Activated CD8-positive, alpha-beta memory T cell treated with anti-CD3 and anti-CD28 coated beads, Interleukin-2, amount 50 U/mL, for 1 hour (primary cell): ENCODE results near the gene VSIG10L.

Experiments
- DNase-seq: peaks from one replicate; pipeline ENCODE4 v3.0.0-alpha.2; 2020; ENCODE audit errors: extremely low read depth

The VSIG10L gene

DNA sequence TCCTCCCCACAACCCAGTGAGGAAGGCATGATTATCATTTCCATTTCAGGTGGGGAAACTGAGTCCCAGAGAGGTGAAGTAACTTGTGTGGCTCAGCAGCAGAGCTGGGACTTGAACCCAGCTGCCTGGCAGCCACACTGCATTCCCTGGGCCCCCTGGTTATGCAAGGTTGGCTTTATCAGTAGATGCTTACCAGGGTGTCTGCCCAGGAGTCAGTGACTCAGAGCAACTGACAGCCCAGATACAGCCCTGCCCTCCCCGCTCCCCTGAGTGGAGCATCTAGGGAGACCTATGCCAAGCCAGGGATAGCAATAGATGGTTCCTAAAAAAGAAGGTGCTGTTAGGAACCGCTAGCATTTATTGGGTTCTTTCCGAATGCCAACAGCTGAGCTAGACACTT is 24.6 kb downstream of the VSIG10L start:
- no peak for DNase-seq

- no peak for DNase-seq
These were observed 25.3 kb downstream of the VSIG10L start for GRCh38 chr19:51316688-51317087.

DNA sequence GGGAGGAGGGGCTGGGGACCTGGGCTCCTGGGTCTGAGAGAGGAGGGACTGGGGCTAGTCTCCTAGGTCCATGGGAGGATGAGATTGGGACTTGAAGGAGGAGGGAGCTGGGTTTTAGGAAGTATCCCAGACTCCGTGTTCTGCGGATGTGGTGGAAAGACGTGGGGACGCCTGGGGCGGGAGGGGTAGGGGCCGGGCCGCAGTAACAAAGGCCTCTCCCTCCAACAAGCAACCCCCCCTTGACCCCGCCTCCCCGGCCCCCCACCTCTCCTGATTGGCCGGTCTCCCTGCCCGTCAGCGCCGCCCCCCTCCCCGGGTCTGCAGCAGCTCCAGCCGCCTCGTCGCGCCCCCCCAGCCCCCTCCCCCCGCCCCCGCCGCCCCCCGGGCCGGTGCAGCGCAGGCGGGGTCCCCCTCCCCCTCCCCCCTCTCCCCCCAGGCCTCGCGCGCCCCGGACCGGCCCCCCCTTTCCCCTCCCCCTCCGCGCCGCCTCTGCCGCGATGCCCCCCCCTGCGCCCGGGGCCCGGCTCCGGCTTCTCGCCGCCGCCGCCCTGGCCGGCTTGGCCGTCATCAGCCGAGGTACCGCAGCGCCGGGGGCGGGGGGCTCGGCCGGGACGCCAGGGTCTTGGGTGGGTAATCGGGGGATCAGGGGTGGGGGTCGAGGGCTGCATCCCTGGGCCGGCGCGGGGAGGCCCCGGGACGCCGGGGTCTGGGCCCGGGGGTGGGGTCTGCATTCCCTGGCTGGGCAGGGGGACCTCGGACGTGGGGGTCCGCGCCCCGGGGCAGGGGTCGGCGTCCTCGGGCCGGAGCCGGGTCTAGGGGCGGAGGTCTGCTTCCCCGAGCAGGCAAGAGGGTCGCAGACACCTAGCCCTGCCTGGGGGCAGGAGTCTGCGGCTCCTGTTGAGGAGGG is 30.3 kb downstream of the VSIG10L start, which contains the start of gene IGLON5:
Gene IGLON5 (plus strand): TSS at position 294 of the 907 bp plus-strand sequence. CDS start 204 bp downstream, at position 498.
- DNase-seq: no peak

DNA sequence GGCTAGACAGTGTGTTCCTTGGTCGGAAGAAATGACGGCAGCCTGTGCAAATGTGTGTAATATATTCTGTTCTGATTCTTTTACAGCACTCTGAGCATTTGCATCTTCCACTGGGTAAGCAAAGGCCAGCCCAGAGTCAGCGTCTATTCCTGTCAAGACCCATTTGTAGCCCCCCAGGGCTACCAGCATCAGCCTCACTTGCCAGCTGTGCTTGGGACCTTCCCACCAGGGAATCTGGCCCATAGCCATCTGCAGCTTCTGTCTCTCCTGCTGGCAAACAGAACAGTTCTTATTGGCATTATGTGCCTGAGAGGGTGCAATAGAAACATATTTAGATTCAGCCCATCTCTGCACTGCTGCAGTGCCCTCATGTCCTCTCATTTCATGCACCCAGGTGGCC is 36.5 kb downstream of the VSIG10L start:
- DNase-seq: no peak

- no peak for DNase-seq
These were observed 40.7 kb downstream of the VSIG10L start for GRCh38 chr19:51301266-51301665.

DNA sequence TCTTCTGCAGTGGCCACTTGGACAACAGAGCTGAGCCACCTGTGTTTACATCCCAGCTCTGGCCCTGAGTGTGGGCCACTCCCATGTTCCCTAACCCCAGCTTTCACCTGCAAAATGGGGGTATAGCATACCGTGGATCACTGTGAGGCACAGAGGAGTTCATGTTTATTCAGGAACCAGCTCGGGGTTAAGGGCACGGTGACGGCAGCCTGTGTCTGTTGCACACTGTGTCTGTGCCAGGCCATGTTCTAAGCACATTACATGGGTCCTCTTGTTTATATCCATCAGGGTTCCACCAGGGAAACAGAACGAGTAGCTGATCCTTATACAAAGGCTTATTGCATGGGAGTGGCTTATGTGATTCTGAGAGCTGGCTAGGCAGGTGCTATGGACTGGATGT is 44.5 kb downstream of the VSIG10L start:
- no peak for DNase-seq

- DNase-seq: no peak
These were observed 45.4 kb downstream of the VSIG10L start for GRCh38 chr19:51296336-51297093.

GRCh38 chr19:51295382-51296126 is 46.4 kb downstream of the VSIG10L start:
- DNase-seq: no peak

DNA sequence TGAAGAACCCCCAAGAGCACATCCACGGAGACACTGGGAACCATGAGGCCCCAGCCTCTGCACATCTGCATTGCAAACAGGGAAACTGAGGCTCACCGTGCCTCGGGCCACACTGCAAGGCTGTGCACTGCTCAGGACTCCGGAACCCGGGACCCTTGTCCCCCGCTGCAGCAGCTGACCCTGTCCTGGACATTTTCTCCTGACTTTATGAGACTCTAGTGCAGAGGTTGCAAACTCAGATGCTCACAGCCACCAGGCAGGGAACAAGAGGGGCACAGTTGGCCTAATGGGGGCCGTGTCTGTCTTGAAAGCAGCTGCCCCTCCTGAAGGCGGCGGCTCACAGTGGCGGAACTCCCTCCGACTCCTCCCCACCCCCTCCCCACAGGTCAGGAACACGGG is 47.0 kb downstream of the VSIG10L start:
- DNase-seq: no peak

DNA sequence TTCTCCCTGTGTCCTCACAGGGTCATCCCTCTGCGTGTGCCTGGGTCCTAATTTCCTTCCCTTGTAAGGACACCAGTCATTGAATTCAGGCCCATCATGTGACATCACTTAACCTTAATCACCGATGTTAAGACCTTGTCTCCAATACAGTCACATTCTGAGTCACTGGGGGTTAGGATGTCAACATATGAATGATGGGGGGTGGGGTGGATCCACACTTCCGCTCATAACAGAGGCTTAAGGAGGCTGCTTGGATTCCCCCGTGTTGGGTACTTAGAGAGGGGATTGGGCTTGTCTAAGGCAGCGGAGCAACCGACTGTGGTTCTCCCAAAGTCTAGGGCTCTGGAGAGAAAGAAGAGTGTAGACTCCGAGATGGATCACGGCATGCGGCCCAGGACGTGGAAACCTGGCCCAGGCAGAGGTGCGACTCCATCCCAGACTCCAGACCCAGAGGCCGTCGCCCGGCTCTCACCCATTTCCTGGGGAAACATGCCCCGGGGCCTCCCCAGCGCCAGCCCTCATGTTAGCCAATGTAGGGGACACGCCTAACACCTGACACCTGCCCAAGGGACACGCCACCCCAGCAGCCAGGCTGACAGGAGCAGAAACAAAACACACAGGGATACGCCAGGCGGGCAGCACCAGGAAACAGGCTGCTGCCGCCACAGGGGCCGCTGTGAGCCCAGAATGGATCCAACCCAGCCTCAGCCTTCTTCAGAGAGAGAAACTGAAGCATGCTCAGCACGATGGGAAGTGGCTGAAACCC is 47.5 kb downstream of the VSIG10L start:
- DNase-seq: no peak

DNA sequence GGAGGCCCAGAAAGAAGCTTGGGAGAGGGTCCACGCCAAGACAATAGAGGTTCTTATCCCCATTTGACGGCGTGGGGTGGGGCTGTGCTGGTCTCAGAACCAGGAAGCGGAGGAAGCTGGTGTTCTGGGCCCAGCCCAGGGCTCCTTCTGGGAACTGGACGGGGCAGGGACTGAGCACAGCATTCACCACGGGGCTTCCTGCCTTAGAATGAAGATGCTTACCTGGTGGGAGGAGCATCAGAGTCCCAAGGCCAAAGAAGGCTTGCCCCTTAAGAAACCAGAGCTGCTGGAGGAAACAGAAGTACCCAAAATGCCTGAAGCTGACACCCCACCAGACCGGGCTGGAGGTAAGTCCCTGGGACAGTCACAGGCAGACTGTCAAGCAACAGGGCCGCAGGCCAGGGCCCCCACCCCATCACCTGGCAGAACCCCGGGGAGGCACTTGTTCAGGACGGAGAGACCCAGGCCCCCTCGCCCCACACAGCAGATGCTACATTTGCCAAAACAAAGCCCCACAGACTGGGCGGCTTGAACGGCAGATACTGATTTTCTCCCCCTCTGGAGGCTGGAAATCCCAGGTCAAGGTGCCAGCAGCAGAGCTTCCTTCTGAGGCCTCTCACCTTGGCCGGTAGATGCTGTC is 48.2 kb downstream of the VSIG10L start:
- no peak for DNase-seq

GRCh38 chr19:51292971-51293370 is 49.0 kb downstream of the VSIG10L start:
- DNase-seq: no peak

DNA sequence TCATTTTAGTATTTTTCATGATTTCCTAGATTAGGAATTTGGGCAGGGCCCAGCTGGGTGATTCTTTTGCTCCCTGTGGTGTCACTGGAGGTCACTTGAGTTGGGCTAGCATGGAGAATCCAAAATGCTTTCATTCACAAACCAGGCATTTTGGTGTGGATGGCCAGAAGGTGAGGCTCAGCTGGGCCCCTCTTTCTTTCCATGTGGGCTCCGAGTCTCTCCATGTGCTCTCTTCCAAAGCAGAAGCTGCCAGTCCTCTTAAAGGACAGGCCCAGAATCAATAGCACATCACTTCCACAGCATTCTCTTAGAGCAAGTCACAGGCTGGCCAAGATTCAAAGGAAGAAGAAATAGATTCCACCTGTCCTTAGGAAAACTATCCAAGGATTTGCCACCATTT is 52.3 kb downstream of the VSIG10L start:
- DNase-seq: no peak

DNA sequence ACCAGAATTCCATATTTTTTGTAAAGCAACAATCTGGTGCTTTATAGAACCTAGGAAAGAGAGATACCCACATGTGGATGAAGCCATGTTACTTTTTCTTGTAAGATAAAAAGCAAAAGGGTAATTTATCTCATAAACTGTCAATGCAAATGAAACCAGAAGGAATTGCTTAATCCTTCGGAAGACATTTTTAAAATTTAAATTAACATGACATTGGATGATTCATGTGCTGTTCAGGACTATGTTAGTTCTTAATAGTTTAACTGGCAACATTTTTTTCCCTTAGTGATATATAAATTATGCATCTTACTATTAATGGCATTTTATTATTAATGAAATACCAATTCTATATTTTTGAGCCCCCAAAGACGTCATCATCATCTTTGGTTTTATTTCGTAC is 56.3 kb downstream of the VSIG10L start:
- no peak for DNase-seq

- no peak for DNase-seq
These were observed 59.6 kb downstream of the VSIG10L start for GRCh38 chr19:51282335-51282734.
